NK-92 (cell line): ENCODE results near the gene CYP2W1.
"Not testable (repeated sequence)": the region's sequence is repeated elsewhere in the genome, so short reads cannot be mapped to it uniquely, and the experiment has no call there.

Experiments
- DNase-seq: peaks from one replicate; lab custom pipeline; 2025; ENCODE audit not compliant: unreplicated experiment; lab: John Stamatoyannopoulos, UW

Gene CYP2W1

GRCh38 chr7:983004-983615, at the start of gene CYP2W1:
Gene CYP2W1 (plus strand): TSS chr7:983181. CDS start chr7:983212, 31 bp downstream.
- DNase-seq: no peak

DNA sequence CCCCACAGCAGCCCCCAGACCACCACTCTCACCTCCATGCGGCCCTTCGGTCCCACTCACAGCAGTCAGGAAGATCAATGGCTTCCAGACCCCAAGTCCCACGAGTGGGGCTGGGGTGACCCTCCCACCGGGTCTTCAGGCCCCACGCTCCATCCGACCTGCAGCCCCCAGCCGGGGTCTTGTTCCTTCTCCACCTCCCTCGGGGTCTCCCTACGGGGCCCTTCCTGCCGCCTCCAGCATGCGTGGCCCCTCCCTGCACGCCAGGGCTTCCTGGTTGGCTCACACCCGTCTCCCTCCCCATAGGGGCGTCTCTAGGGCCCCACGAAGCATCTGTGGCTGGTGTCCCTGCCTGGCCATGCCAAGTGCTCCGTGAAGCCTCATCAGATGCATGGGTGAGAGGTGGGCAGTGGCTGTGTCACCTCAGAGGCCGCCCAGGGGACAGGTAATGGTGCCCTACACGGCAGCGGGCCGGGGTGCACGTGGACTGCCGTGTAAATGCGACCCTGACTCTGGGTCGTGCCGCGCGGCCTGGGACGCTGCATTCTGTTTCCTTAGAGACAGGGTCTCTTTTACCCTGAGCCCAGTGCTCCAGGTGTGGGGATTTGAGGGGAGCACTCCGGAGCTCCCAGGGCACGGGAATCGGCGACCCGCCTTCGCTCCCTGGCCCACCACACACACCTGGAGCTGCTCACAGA, 48.4 kb upstream of the CYP2W1 start:
- no peak for DNase-seq

DNA sequence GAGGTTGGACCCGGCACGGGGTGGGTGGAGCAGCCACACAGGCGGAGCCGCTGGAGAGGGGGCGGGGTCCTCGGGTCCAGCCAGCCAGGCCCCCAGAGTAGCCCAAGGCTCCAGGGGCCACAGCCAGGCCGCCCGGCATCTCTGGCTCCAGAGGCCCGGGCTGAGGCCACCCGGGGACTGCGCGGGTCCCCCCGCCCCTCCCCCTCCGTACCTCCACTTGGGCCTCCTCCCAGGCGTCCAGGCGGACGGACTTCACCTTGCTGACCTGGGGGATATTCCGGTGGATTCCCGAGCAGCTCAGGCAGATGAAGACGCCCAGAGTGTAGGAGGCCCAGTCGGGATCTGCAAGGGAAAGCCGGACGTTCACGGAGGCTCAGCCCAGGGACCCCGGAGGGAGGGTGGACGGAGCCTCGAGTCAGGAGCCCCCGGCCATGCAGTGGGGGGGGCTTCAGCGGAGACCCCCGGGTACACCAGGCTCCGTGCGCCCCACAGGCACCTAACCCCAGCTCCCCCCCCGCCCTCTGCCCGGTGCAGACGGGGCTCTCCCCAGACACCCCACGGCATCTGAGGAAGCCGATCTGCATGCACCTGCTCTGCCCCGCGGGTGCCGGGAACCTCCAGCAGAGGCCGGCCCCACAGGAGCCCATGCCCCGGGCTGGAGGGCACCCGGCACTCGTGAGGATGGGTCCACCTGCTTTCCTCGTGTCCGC, 47.7 kb upstream of the CYP2W1 start:
- no peak for DNase-seq

- no peak for DNase-seq
These were observed 47.1 kb upstream of the CYP2W1 start for GRCh38 chr7:935874-936385.

DNA sequence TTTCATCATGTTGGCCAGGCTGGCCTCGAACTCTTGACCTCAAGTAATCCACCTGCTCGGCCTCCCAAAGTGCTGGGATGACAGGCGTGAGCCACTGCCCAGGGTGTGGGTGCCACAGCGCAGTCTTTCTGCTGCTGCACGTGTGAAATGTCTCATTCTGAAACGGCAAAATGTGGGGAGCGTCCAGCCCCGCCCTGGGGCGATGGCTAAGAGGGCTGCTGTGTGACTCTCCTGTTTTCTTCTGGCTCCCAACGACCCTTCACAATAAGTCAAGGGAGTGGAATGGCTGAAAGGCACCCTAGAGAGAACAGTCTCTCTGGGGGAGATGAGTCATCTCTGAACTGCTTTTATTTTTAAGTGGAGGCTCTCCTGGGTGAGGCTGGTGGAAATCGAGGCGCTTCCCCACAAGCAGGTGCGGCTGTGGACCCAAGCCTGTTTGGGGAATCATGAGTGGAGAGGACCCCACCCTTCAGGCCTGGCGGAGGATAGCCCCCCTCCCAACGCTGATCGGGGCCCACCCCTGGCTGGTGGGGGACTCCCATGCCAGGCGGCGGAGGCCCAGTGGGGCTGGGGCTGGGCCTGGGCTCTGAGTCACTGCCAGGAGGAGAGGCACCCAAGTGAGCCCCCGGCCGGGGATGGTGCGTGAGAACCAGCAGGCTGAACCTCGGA, 46.5 kb upstream of the CYP2W1 start:
- DNase-seq: no peak

DNA sequence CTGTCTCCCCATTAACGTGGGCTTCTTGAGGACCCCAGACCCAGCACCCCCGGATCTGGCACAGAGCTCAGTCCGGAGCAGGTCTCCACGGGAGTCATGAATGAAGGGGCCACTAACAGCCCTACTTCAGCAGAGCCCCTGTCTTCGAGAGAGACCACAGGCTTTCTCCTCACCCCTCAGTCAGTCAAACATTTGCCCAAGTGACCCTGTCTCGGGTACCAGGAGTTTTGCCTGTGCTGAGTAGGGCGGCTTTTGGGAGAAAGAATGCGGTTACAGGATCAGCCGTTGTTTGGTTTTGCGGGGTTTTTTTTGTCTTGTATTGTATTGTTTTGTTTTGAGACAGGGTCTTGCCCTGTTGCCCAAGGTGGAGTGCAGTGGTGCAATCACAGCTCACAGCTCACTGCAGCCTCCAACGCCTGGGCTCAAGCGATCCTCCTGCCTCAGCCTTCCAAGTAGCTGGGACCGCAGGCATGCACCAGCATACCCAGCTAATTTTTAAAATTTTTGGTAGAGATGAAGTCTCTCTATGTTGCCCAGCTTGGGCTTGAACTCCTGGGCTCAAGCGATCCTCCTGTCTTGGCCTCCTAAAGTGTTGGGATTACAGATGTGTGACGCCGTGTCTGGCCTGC, 45.0 kb upstream of the CYP2W1 start:
- no peak for DNase-seq

DNA sequence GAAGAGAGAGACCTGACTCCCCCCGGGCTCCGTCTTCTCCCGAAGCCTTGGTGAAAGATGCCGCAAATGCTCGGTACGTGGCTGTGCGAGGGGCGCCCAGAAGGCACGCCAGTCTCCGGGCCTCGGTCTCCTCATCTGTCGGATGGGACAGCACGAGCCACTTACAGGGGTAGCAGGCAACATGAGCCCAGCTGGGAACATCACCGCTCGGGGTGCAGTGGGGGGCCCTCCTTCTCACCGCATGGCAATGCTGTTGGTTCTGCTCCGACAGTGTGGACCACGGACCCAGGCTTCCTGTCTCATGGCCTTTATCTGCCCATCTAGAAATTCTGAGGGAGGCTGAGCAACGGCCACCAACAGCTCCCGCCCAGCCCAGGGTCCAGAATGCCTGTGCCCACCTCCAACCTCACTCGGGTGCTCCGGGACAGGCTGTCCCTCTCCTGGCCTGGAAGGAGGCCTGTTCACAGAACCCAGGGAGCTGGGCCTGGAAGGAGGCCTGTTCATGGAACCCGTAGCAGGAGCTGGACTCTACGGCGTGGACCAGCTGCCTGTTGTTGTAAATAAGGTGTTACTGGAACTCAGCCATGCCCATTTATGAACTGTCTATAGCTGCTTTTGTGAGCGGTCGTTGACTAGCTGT, 44.3 kb upstream of the CYP2W1 start:
- DNase-seq: no peak

- no peak for DNase-seq
These were observed 43.1 kb upstream of the CYP2W1 start for GRCh38 chr7:939843-940242.

DNA sequence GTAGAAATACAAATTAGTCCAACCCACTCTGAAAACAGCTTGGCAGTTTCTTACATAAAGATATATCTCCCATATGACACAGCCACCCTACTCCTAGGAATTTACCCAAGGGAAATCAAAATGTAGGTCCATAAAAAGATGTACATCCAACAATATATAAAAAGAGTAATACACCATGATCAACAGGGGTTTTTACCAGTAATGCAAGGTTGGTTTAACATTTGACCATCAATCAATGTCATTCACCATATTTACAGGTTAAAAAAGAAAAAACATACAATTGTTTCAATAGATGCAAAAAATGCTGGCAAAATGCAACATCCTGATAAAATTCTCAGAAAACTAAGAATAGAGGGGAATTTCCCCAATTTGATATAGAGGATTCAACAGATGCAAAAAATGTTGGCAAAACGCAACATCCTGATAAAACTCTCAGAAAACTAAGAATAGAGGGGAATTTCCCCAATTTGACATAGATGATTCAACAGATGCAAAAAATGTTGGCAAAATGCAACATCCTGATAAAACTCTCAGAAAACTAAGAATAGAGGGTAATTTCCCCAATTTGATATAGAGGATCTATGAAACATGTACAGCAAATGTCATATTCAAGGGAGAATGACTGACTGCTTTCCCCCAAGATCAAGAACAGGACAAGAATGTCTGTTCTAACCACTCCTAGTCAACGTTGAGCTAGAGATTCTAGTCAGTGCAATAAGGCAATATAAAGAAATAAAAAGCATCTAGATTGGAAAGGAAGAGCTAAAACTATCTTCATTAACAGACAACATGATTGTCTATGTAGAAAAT, 42.2 kb upstream of the CYP2W1 start:
- no peak for DNase-seq

- not testable (repeated sequence) for DNase-seq
These were observed 39.2 kb upstream of the CYP2W1 start for GRCh38 chr7:943793-944192.

DNA sequence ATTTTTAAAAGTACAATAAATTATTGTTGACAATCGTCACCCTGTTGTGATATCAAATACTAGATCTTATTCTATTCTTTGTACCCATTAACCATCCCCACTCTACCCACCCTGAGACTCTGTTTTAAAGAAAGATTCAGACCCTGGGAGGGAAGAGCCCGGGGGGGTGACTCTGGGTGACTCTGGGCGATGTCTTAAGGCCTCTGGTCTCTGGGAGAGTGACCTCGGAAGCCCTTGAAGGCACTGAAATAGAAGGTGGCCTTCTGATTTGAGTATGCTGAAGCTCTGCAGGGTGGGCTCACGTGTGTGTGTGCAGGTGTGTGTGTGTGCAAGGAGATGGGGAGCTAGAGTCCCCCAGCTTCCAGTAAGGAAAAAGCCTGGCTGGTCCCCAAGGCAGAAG, 38.2 kb upstream of the CYP2W1 start:
- no peak for DNase-seq

- no peak for DNase-seq
These were observed 37.8 kb upstream of the CYP2W1 start for GRCh38 chr7:945147-945555.

GRCh38 chr7:945556-946255, 37.3 kb upstream of the CYP2W1 start:
- DNase-seq: no peak

- DNase-seq: no peak
These were observed 36.6 kb upstream of the CYP2W1 start for GRCh38 chr7:946256-946996.

DNA sequence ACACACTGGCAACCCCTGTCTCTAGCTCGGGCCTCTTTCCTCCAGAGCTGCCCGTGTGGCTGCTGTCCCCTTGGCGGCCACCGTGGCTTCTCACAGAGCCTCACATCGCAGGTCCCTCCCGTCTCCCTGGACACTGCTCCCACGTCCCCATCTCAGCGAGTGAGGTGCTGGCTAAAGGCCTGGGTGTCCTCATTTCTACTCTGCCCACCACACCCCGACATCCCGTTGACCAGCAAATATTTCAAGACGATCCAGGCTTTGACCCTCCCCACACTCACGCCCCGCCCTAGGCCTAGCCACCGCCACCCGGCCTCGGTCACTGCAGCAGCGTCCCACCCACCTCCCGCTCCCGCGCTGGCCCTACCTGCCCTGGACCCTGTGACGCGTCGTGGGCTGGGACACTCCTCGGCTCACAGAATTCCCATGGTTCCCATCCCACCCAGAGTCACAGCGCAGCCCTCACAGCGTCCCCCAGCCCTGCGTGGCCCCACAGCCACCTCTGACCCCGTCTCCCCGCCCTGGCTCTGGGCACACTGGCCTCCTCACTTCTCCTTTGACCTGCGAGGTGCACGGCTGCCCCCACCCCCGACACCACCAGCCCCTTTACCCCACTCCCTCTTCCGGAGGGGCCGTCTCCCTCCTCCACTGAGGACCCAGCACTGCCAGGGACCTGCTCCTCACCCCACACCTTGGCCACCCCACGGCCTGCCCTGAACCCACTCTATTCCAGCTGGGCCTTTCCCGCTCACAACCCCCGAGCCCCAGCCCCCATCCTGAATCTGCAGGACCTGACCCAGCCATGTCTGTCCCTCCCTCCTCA, 35.4 kb upstream of the CYP2W1 start:
- DNase-seq: no peak

DNA sequence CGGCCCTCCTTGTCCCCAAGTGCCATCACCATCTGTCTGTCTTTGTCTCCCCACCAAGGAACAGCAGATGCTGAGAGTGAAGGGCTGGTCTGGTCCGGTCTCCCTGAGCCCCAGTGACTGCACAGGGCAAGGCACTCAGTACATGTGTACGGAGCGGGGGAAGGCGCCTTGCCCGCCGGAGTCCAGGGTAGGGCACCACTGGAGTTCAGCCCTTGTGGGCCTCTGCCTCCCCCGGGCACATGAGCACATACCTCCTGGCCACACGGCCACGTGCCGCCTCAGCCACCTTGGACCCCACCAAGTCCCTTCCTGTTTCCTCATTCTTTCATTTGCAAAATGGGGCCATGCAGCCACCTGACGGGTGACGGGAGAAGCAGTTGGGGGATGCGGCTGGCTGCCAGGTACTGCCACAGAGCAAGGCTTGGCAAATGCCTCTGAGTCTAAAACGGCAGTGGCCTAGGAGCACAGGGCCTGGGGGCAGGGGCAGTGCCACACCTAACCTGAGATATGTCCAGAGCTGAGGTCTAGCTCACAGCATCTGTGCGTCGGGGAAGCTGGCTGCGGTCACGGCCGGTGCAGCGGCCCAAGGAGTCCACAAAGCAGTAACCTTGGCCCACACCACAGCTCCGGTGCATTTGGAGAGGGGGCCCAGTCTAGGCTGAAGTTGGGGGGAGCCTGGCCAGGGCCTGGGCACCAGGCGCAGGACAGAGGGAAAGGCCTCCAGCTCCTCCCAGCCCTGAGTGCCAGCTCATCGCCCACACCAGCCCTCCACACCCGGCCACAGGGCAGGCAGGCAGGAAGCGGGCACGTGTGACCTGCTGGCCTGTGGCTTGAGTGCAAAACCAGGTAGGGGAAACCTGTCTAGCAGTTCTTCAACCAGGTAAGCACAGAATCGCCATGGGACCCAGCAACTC, 33.7 kb upstream of the CYP2W1 start:
- DNase-seq: no peak
